ENCODE measurements around the gene ZHX3. TPM values are rescaled to one million over a fixed set of nuclear protein-coding genes. Genes with fewer than 3 reads are reported as not detected.
A peak's percentile ranks its signal among the peaks of the same experiment; 100 is the strongest.

ZHX3 gene
- total and polyA plus RNA-seq, 7 donors, result 3.6 to 69.0 (median 39.2) TPM

DNA sequence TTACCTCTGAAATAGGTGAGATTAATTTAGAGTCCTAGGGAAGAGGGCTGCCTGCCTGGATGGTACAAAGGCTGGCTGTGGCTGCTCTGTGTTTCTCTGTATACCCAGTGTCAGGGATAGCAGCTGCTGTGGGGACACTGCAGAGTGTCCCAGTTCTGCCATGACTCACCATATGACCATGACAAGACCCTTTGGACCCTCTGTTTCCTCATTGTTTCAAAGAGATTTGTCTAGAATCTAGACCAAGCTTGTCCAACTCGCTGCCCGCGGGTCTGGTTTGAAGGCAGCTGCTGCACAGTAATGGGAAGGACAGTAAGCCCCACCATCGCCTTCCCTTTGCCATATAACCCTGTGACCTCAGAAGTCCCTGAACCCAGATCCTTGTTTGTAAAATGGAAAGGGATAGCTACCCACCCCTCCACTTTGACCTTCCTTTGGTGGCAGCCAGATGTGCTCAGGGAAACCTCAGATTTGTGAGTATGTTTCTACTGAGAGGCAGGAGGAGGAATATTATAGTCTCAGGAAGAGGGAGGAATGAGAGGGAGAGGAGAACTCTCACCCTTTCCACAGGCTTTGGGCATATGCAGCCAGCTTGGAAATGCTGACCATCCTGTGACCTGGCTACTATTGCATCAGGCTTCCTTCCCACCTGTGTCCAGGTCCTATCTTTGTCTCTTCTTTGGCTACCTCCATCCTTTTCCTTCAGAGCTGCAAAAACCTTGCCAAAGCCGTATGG, 166.2 kb downstream of the ZHX3 start:
- Histone ChIP-seq H3K4me3 (no peak overlapping the region), H3K9me3 (no peaks in the 10 kb centered on the region), H3K27ac (peak overlapping the region in 1 of 4 donors; percentile 42), H3K27me3 (no peaks in the 10 kb centered on the region), H3K4me1 (peaks cover 0 to 76% (median 35%) of the 10 kb centered on the region in 4 donors), H3K36me3 (no peaks in the 10 kb centered on the region)
- WGBS, 2 donors, result 94 to 95% methylated on average over 5 of the region's 5 CpGs
- DNase-seq, result no peak
- intact Hi-C loops (cut with DNase I), result no loop called here
- TF ChIP-seq EP300 (IDR thresholded peaks at IDR 0.05), result no peak
- TF ChIP-seq POLR2A (IDR thresholded peaks at IDR 0.05), result no peak
- TF ChIP-seq POLR2AphosphoS5 (IDR thresholded peaks at IDR 0.05), result no peak
- TF ChIP-seq, protein P1, sequence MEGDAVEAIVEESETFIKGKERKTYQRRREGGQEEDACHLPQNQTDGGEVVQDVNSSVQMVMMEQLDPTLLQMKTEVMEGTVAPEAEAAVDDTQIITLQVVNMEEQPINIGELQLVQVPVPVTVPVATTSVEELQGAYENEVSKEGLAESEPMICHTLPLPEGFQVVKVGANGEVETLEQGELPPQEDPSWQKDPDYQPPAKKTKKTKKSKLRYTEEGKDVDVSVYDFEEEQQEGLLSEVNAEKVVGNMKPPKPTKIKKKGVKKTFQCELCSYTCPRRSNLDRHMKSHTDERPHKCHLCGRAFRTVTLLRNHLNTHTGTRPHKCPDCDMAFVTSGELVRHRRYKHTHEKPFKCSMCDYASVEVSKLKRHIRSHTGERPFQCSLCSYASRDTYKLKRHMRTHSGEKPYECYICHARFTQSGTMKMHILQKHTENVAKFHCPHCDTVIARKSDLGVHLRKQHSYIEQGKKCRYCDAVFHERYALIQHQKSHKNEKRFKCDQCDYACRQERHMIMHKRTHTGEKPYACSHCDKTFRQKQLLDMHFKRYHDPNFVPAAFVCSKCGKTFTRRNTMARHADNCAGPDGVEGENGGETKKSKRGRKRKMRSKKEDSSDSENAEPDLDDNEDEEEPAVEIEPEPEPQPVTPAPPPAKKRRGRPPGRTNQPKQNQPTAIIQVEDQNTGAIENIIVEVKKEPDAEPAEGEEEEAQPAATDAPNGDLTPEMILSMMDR (IDR thresholded peaks at IDR 0.05), result no peak

DNA sequence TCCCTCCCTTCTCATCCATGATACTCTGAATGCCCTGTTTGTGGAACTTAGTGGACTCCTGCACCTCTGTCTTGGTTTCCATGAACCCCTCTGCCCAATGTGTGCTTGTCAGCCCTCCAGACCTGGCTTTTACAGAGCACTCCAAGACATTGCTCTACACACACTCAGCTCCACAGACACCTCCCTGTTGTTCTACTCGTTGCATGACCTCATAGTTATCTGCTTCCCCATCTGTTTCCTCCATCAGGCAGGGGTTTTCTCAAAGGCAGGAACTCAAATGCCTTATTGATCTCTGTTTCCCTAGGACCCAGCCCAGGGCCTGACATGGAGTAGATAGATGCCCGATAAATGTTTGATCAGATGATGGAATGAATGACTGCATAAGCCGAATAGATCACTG, 166.9 kb downstream of the ZHX3 start:
- DNase-seq, result no peak
- H3K27me3 ChIP-seq, result no peaks in the 10 kb centered on the region
- intact Hi-C loops (cut with DNase I), result no loop called here
- no peaks in the 10 kb centered on the region for H3K36me3 ChIP-seq
- WGBS, 2 donors, result 40 to 69% methylated on average over 3 of the region's 3 CpGs
- TF ChIP-seq POLR2A (IDR thresholded peaks at IDR 0.05) (no peak), POLR2AphosphoS5 (IDR thresholded peaks at IDR 0.05) (peak in 1 of 4 donors; percentile 26)
- H3K9me3 ChIP-seq, result no peaks in the 10 kb centered on the region
- peak overlapping the region in 1 of 4 donors; percentile 42 for H3K27ac ChIP-seq
- no peak overlapping the region for H3K4me3 ChIP-seq
- peaks cover 0 to 76% (median 40%) of the 10 kb centered on the region in 4 donors for H3K4me1 ChIP-seq

DNA sequence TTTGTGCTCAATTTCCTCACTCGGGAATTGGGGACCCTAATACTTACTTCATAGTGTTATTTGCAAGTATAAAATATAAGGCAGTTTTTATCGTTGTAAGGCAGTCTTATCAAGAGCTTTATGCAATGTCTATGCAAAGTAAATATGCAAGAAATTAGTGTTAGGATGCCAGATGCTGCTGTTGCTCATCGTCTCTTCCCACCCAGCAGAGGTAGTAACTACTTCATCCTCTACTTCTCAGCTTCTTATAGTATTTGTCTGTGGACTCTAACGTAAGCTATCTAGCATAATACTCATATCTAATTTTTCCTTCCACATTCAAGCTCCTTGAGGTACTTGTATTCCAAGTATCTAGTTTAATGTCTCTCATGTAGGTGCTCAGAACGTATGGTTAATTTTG, 168.6 kb downstream of the ZHX3 start:
- no peaks in the 10 kb centered on the region for H3K27me3 ChIP-seq
- peaks cover 0 to 69% (median 37%) of the 10 kb centered on the region in 4 donors for H3K4me1 ChIP-seq
- no peak overlapping the region for H3K4me3 ChIP-seq
- DNase-seq, result no peak
- no peak overlapping the region for H3K27ac ChIP-seq
- no peaks in the 10 kb centered on the region for H3K36me3 ChIP-seq
- intact Hi-C loops (cut with DNase I), result no loop called here
- 81 to 88% methylated on average over 5 of the region's 5 CpGs for WGBS, 2 donors
- H3K9me3 ChIP-seq, result no peaks in the 10 kb centered on the region
- TF ChIP-seq POLR2AphosphoS5 (IDR thresholded peaks at IDR 0.05) (no peak), EP300 (IDR thresholded peaks at IDR 0.05) (no peak), POLR2A (IDR thresholded peaks at IDR 0.05) (no peak)
- TF ChIP-seq, protein P1 (IDR thresholded peaks at IDR 0.05), result no peak

DNA sequence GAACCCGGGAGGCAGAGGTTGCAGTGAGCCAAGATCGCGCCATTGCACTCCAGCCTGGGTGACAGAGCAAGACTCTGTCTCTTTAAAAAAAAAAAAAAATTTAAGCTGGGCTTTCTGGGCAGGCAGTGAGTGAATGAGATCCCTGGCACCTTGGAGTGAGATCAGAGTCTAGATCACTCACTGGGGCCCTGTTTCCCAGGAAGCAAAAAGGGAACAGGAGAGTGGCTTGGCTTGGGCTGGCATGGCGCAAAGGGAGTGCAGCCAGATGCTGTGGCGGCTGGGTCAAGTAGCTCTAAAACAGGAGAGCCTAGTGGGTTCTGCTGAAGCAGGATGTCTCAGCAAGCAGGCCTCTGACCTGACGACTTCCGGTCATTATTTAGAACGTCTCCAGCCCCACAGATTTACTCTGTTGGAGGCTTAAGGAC, 169.8 kb downstream of the ZHX3 start:
- Histone ChIP-seq H3K27me3 (no peaks in the 10 kb centered on the region), H3K36me3 (no peaks in the 10 kb centered on the region), H3K9me3 (no peaks in the 10 kb centered on the region), H3K4me3 (no peak overlapping the region), H3K4me1 (peaks cover 0 to 67% (median 37%) of the 10 kb centered on the region in 4 donors), H3K27ac (peak overlapping the region in 1 of 4 donors; percentile 67)
- intact Hi-C loops (cut with DNase I), result no loop called here
- no peak for DNase-seq
- TF ChIP-seq, protein P1 (IDR thresholded peaks at IDR 0.05), result no peak
- no peak for TF ChIP-seq EP300 (IDR thresholded peaks at IDR 0.05)
- TF ChIP-seq POLR2AphosphoS5 (IDR thresholded peaks at IDR 0.05), result no peak
- no peak for TF ChIP-seq POLR2A (IDR thresholded peaks at IDR 0.05)
- 81 to 89% methylated on average over 8 of the region's 8 CpGs for WGBS, 2 donors

DNA sequence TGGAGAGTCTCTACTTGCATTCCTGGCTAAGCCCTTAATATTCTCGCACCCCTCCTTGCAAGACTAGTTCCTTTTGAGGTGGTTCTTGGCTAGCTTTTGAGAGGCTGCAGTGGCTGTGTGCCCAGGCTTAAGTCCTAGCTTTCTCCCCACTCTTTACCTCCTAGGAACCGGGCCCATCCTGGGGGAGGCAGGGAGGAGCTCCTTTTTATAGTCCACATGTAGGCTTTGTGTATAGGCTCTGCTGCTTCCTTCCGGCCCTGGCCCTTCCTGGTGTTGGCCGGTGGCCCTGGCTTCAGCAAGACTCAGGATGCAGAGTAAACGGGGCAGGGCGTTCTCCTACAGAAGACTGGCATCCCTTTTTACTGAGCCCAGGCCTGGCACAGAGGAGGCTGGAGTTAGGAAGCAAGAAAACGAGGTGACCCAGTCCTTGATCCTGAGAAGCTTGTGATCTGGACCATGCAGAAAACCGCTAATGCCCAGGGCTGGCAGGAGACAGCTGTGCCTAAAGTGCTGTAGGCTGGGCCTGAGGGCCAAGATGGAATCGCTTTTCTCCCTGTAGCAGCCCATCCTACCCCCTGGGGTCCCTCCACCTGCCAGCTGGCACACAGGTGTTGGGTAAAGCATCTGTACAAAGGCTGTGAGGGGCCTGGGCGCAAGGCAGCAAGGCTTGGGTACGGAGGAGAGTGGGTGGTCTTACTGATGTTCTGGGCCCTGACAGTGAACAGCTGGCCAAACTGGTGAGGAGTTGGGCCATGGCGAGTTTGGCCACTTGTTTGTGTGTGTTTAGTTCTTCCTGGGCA, 171.5 kb downstream of the ZHX3 start:
- no peaks in the 10 kb centered on the region for H3K9me3 ChIP-seq
- H3K27me3 ChIP-seq, result no peaks in the 10 kb centered on the region
- TF ChIP-seq POLR2AphosphoS5 (IDR thresholded peaks at IDR 0.05) (no peak), EP300 (IDR thresholded peaks at IDR 0.05) (no peak), POLR2A (IDR thresholded peaks at IDR 0.05) (no peak)
- TF ChIP-seq, protein P1 (IDR thresholded peaks at IDR 0.05), result no peak
- H3K4me1 ChIP-seq, result peaks cover 0 to 68% (median 36%) of the 10 kb centered on the region in 4 donors
- no peaks in the 10 kb centered on the region for H3K36me3 ChIP-seq
- intact Hi-C loops (cut with DNase I), result no loop called here
- 68 to 71% methylated on average over 12 of the region's 12 CpGs for WGBS, 2 donors
- H3K27ac ChIP-seq, result peak overlapping the region; percentile 51 to 67 (median 56)
- DNase-seq, result peak; percentile 74
- H3K4me3 ChIP-seq, result no peak overlapping the region
